Panc1 (cell line): ENCODE results near the gene TSSC4. TPM values are rescaled to one million over a fixed set of nuclear protein-coding genes. Genes with fewer than 3 reads are reported as not detected.

Source experiments
- ATAC-seq: fragments of 200-7000 bp; cut with Tn5 transposase; 2 replicates; pipeline ENCODE4 v1.9.1; 2020; ENCODE audit warnings: mild to moderate bottlenecking, moderate library complexity
- BruUV-seq: library from RNA; stranded (reverse); fragments of 400-500 nt; replicated peaks from 2 replicates; lab custom pipeline; 2021; lab: Mats Ljungman, UMichigan
- CTCF ChIA-PET: fragments of 300-600 bp; sonication (Branson Sonifier 250); formaldehyde crosslinking; loops from one replicate; lab custom pipeline; 2022; ENCODE audit warnings: antibody characterized with exemption; lab: Charles Lee
- POLR2A ChIA-PET: fragments of 300-600 bp; sonication (Branson Sonifier 250); formaldehyde crosslinking; loops from one replicate; lab custom pipeline; 2022; ENCODE audit warnings: antibody characterized with exemption; lab: Charles Lee
- DNase-seq: peaks from one replicate; pipeline ENCODE4 v3.0.0-alpha.2; 2010; ENCODE audit warnings: low read depth, low spot score
- H3K27ac ChIP-seq: 2 replicates; pipeline ENCODE4 v1.5.1; 2011; ENCODE audit warnings: mild to moderate bottlenecking, low read length, inconsistent platforms
- H3K27me3 ChIP-seq: fragments of 200-500 bp; sonication (Bioruptor generic); 2 replicates; pipeline ENCODE4 v1.6.0; 2014; ENCODE audit warnings: low read length, inconsistent platforms; ENCODE audit not compliant: control insufficient read depth, insufficient read depth
- H3K36me3 ChIP-seq: fragments of 200-500 bp; sonication (Bioruptor generic); 2 replicates; pipeline ENCODE4 v1.5.1; 2014; ENCODE audit warnings: inconsistent platforms, mild to moderate bottlenecking, low read length, moderate library complexity; ENCODE audit not compliant: control insufficient read depth, insufficient read depth
- H3K4me1 ChIP-seq: 2 replicates; pipeline ENCODE4 v1.5.1; 2011; ENCODE audit warnings: inconsistent platforms, mild to moderate bottlenecking, low read length, moderate library complexity; ENCODE audit not compliant: control insufficient read depth, insufficient read depth
- H3K4me3 ChIP-seq, 2 experiments: 2 replicates each; pipeline ENCODE4 v1.5.1; 2011 to 2012; ENCODE audit warnings: low read depth in 2 of 2, low read length in 2 of 2, mild to moderate bottlenecking in 2 of 2, inconsistent platforms in 1 of 2, moderate library complexity in 1 of 2
- H3K9me3 ChIP-seq: fragments of 200-500 bp; sonication (Bioruptor generic); 2 replicates; pipeline ENCODE4 v1.5.1; 2014; ENCODE audit warnings: low read depth, mild to moderate bottlenecking, inconsistent platforms, low read length, moderate library complexity; ENCODE audit not compliant: control insufficient read depth, insufficient read depth
- POLR2AphosphoS5 ChIP-seq: IDR thresholded peaks from 2 replicates; pipeline ENCODE4 v1.6.1; 2012; ENCODE audit warnings: mild to moderate bottlenecking, low read depth, low read length, moderate library complexity
- SIN3A ChIP-seq: IDR thresholded peaks from 2 replicates; pipeline ENCODE4 v1.6.1; 2012; ENCODE audit warnings: low read depth, mild to moderate bottlenecking, low read length, moderate library complexity, borderline replicate concordance; ENCODE audit not compliant: insufficient read depth
- TCF7L2 ChIP-seq: IDR thresholded peaks from 2 replicates; pipeline ENCODE4 v1.6.1; 2011; ENCODE audit warnings: mild to moderate bottlenecking, low read depth, low read length, inconsistent platforms
- in situ Hi-C: cut with HindIII; loops from 2 replicates; pipeline ENCODE4 v1.10.0; 2016; ENCODE audit warnings: low sequenced_read_pairs, low pct_unique_long_range_greater_than_20kb
- intact Hi-C: fragments of 100-400 bp; cut with micrococcal nuclease; formaldehyde crosslinking; loops from one replicate; pipeline ENCODE4 v1.10.0; 2022; ENCODE audit not compliant: unreplicated experiment
- total RNA-seq: library from RNA; stranded (reverse); gene quantifications from one replicate; pipeline ENCODE4 v1.2.1, GENCODE V29; 2021; ENCODE audit not compliant: unreplicated experiment
- TF ChIP-seq, protein P1 (sequence below): fragments of 450-650 bp; IDR thresholded peaks from 2 replicates; pipeline ENCODE4 v1.5.1; 2017; ENCODE audit warnings: mild to moderate bottlenecking
- TF ChIP-seq, protein P2 (sequence below), 2 experiments: IDR thresholded peaks; 2 replicates each; pipeline ENCODE4 v1.6.1; 2011 to 2012; ENCODE audit warnings: low read depth in 2 of 2, control low read depth in 1 of 2, low read length in 1 of 2, mild to moderate bottlenecking in 1 of 2, moderate library complexity in 1 of 2; ENCODE audit not compliant: insufficient read depth in 1 of 2

TSSC4 gene
- total RNA-seq, 1 experiment from 2014 or later: 132 TPM

DNA sequence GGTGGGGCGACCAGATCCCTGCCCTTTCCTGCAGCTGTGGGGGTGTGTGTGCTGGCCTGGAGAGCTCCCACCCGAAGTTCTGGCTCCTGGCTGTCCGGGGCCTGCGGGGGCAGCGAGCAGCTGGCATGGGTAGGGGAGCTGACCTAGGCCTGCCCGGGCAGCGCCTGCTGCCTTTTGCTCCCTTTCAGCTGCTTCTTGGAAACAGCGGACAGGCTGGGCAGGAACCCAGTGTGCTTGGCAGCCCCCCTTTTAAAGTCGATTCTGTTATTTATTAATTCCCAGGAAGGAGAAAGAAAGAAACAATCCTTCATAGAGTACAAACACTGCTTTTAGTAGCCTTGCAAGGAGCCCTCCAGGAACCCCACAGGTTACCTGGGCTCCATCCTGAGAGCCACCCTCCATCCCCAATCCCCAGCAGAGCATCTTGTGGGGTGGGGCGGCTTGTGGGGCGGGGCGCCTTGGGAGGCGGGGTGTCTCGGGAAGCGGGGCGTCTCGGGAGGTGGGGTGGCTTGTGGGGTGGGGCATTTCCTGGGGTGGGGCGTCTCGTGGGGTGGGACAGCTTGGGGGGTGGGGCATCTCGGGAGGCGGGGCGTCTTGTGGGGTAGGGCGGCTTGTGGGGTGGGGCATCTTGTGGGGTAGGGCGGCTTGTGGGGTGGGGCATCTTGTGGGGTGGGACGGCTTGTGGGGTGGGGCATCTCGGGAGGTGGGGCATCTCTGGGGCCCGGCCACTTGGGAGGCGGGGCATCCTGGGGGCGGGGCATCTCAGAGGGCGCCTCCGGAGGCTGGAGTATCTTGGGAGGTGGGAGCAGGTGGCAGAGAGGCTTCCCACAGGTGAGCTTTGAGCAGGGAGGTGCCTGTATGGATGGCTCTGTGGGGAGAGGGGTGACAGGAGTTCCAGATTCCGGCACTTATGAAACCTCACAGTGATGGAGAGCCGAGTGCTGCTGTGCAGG lies 16.4 kb upstream of the TSSC4 start:
- intact Hi-C loops: no loop called here
- H3K4me1 ChIP-seq: peaks cover 64% of the 10 kb centered on the region
- in situ Hi-C loops: no loop called here
- ATAC-seq (peak; percentile 9), DNase-seq (no peak)
- no peaks in the 10 kb centered on the region for H3K9me3 ChIP-seq
- no peaks in the 10 kb centered on the region for H3K36me3 ChIP-seq
- CTCF ChIA-PET: interaction anchor here (0.5 to 0.6 kb wide), 4 partner anchors 79 to 216 kb away, joined by 3 to 5 read pairs (median 4); no protein-coding TSS in a partner anchor
- no TSS peak for BruUV-seq
- H3K27me3 ChIP-seq: no peaks in the 10 kb centered on the region
- TF ChIP-seq, protein P1, sequence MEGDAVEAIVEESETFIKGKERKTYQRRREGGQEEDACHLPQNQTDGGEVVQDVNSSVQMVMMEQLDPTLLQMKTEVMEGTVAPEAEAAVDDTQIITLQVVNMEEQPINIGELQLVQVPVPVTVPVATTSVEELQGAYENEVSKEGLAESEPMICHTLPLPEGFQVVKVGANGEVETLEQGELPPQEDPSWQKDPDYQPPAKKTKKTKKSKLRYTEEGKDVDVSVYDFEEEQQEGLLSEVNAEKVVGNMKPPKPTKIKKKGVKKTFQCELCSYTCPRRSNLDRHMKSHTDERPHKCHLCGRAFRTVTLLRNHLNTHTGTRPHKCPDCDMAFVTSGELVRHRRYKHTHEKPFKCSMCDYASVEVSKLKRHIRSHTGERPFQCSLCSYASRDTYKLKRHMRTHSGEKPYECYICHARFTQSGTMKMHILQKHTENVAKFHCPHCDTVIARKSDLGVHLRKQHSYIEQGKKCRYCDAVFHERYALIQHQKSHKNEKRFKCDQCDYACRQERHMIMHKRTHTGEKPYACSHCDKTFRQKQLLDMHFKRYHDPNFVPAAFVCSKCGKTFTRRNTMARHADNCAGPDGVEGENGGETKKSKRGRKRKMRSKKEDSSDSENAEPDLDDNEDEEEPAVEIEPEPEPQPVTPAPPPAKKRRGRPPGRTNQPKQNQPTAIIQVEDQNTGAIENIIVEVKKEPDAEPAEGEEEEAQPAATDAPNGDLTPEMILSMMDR: no peak
- TF ChIP-seq TCF7L2 (no peak), SIN3A (no peak), POLR2AphosphoS5 (no peak)
- TF ChIP-seq, protein P2, sequence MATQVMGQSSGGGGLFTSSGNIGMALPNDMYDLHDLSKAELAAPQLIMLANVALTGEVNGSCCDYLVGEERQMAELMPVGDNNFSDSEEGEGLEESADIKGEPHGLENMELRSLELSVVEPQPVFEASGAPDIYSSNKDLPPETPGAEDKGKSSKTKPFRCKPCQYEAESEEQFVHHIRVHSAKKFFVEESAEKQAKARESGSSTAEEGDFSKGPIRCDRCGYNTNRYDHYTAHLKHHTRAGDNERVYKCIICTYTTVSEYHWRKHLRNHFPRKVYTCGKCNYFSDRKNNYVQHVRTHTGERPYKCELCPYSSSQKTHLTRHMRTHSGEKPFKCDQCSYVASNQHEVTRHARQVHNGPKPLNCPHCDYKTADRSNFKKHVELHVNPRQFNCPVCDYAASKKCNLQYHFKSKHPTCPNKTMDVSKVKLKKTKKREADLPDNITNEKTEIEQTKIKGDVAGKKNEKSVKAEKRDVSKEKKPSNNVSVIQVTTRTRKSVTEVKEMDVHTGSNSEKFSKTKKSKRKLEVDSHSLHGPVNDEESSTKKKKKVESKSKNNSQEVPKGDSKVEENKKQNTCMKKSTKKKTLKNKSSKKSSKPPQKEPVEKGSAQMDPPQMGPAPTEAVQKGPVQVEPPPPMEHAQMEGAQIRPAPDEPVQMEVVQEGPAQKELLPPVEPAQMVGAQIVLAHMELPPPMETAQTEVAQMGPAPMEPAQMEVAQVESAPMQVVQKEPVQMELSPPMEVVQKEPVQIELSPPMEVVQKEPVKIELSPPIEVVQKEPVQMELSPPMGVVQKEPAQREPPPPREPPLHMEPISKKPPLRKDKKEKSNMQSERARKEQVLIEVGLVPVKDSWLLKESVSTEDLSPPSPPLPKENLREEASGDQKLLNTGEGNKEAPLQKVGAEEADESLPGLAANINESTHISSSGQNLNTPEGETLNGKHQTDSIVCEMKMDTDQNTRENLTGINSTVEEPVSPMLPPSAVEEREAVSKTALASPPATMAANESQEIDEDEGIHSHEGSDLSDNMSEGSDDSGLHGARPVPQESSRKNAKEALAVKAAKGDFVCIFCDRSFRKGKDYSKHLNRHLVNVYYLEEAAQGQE (IDR thresholded peaks at IDR 0.05; ENCODE audit: insufficient read depth in 1 of 2, low read depth in 2 of 2, low read length in 1 of 2): no peak
- POLR2A ChIA-PET: no interaction called here
- no peak overlapping the region for H3K4me3 ChIP-seq
- 0 out of 2 replicates have a peak overlapping the region, but pooled peaks have one; percentile 24 for H3K27ac ChIP-seq

DNA sequence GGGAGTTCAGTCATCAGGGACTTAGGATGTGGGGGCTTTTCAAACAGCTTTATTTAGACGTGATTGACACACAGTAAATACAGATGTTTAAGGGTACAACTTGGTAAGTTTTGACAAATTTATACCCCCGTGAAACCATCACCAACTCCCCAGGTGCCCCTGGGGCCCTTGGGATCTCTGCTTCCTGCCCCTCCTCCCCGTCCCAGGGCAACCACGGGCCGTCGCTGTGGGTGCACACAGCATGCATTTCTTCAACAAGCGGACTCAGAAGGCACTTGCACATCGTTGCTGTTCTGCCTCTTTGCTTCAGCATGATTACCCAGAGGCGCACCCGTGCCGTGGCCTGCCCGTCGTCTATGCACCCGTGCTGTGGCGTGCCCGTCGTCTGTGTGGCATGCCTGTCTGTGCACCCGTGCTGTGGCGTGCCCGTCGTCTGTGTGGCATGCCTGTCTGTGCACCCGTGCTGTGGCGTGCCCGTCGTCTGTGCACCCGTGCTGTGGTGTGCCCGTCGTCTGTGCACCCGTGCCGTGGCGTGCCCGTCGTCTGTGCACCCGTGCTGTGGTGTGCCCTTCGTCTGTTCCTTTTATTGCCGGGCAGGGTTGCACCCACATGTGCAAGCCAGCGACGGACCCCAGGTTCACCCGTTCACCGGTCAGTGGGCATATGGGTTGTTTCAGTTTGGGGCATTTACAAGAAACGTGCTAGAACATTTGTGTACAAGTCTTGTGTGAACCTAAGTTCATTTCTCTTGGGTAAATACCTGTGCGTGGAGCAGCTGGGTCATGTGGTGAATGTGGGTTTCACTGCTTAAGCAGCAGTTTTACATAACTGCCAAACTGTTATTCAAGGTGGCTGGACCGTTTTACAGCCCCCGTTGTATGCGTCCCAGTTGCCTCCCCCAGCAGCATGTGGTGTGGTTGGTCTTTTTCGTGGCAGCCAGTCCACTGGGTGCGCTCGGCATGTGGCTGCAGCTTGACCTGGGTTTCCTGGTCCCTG lies 15.1 kb upstream of the TSSC4 start:
- no peaks in the 10 kb centered on the region for H3K9me3 ChIP-seq
- POLR2A ChIA-PET: no interaction called here
- DNase-seq: no peak
- no peak overlapping the region for H3K27ac ChIP-seq
- peaks cover 69% of the 10 kb centered on the region for H3K4me1 ChIP-seq
- no peak overlapping the region for H3K4me3 ChIP-seq
- in situ Hi-C loops (no loop called here), intact Hi-C loops (no loop called here)
- no peak for ATAC-seq
- TF ChIP-seq SIN3A (no peak), POLR2AphosphoS5 (no peak)
- CTCF ChIA-PET: interaction anchor here (0.5 to 1.5 kb wide), 2 partner anchors 80 kb away, joined by 3 to 9 read pairs; no protein-coding TSS in a partner anchor
- no peaks in the 10 kb centered on the region for H3K27me3 ChIP-seq
- H3K36me3 ChIP-seq: no peaks in the 10 kb centered on the region
- no TSS peak for BruUV-seq
